SK-N-MC (cell line): Measurements from ENCODE around the gene DDX25.

Experiments
- EZH2 ChIP-seq: fragments of 200-600 bp; sonication (generic); IDR thresholded peaks from one replicate; pipeline ENCODE4 v1.6.1; 2017; ENCODE audit warnings: antibody characterized with exemption
- POLR2AphosphoS5 ChIP-seq: IDR thresholded peaks from 2 replicates; pipeline ENCODE4 v1.6.1; 2012; ENCODE audit warnings: mild to moderate bottlenecking, low read depth, low read length, borderline replicate concordance

DNA sequence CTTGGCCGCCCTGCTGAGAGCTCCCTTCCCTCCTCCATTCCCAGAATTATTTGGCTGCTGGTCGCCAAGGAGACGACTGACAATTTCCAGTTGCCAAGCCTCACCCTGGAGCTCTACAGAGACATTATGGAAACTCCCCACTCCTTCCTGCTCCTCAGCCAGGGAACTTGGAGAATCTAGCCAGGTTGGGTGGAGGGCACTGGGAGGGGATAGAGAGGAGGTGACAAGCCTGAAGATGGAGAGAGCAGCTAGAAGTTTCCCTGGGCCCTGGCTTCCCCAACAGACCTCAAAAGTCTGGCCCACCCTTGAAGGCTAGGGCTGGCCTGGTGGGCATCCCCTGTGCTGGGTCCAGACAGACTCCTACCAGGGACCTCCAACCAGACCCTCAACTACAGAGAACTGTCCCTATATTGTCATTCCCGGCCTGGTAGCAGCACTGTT is 34.8 kb downstream of the DDX25 start:
- TF ChIP-seq EZH2, result no peak
- TF ChIP-seq POLR2AphosphoS5, result no peak
